ENCODE results near the gene HCST.

- TF ChIP-seq POLR2AphosphoS5 (IDR thresholded peaks at IDR 0.05): no peak
- no peak for TF ChIP-seq CTCF (IDR thresholded peaks at IDR 0.05)
- TF ChIP-seq POLR2A (IDR thresholded peaks at IDR 0.05): no peak
These were observed 41.3 kb upstream of the HCST start for GRCh38 chr19:35860818-35861639.

Data from sigmoid colon (tissue), 4 donors.